Measurements from ENCODE around the gene GALR3. TPM values are rescaled to one million over a fixed set of nuclear protein-coding genes. Genes with fewer than 3 reads are reported as not detected.

Gene GALR3
- total RNA-seq, 1 donor from 2014 or later, result not detected

GRCh38 chr22:37804881-37805809 is 18.0 kb upstream of the GALR3 start:
- Histone ChIP-seq H3K27ac (ENCODE audit: low read depth, low read length) (peak overlapping the region; percentile 62), H2AFZ (ENCODE audit: low read depth, low read length) (peak overlapping the region; percentile 89), H3K36me3 (ENCODE audit: insufficient read depth, low read length) (no peaks in the 10 kb centered on the region), H3K9me3 (ENCODE audit: insufficient read depth, low read depth, low read length) (no peaks in the 10 kb centered on the region), H3K4me3 (ENCODE audit: insufficient read depth, low read depth, low read length) (peak overlapping the region; percentile 55), H3K4me1 (ENCODE audit: insufficient read depth, low read length) (peaks cover 44% of the 10 kb centered on the region), H3K79me2 (ENCODE audit: insufficient read depth, low read length) (peaks cover 18% of the 10 kb centered on the region), H4K20me1 (ENCODE audit: insufficient read depth, low read length) (peaks cover 16% of the 10 kb centered on the region), H3K4me2 (ENCODE audit: low read length) (peak overlapping the region; percentile 92), H3K9ac (ENCODE audit: low read length) (peak overlapping the region; percentile 87), H3K27me3 (ENCODE audit: insufficient read depth, low read length) (no peaks in the 10 kb centered on the region)
- H3K4me3 Mint-ChIP-seq (ENCODE audit: unreplicated experiment), result peak overlapping the region; percentile 85
- DNase-seq (ENCODE audit: low read depth) (peak; percentile 51), FAIRE-seq (no peak)
- H3K27ac Mint-ChIP-seq (ENCODE audit: unreplicated experiment), result no peak overlapping the region
- H3K4me1 Mint-ChIP-seq (ENCODE audit: low read depth, unreplicated experiment), result peaks cover 6% of the 10 kb centered on the region
- peaks cover 22% of the 10 kb centered on the region for H3K27me3 Mint-ChIP-seq (ENCODE audit: low read depth, unreplicated experiment)
- peaks cover 1% of the 10 kb centered on the region for H3K36me3 Mint-ChIP-seq (ENCODE audit: low read depth, unreplicated experiment)
- H3K9me3 Mint-ChIP-seq (ENCODE audit: unreplicated experiment), result no peaks in the 10 kb centered on the region
- TF ChIP-seq, protein P1, sequence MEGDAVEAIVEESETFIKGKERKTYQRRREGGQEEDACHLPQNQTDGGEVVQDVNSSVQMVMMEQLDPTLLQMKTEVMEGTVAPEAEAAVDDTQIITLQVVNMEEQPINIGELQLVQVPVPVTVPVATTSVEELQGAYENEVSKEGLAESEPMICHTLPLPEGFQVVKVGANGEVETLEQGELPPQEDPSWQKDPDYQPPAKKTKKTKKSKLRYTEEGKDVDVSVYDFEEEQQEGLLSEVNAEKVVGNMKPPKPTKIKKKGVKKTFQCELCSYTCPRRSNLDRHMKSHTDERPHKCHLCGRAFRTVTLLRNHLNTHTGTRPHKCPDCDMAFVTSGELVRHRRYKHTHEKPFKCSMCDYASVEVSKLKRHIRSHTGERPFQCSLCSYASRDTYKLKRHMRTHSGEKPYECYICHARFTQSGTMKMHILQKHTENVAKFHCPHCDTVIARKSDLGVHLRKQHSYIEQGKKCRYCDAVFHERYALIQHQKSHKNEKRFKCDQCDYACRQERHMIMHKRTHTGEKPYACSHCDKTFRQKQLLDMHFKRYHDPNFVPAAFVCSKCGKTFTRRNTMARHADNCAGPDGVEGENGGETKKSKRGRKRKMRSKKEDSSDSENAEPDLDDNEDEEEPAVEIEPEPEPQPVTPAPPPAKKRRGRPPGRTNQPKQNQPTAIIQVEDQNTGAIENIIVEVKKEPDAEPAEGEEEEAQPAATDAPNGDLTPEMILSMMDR (IDR thresholded peaks at IDR 0.05; ENCODE audit: insufficient read depth, low read depth, low read length), result no peak
- TF ChIP-seq EZH2 (IDR thresholded peaks at IDR 0.05; ENCODE audit: insufficient read depth, low read length), result no peak

DNA sequence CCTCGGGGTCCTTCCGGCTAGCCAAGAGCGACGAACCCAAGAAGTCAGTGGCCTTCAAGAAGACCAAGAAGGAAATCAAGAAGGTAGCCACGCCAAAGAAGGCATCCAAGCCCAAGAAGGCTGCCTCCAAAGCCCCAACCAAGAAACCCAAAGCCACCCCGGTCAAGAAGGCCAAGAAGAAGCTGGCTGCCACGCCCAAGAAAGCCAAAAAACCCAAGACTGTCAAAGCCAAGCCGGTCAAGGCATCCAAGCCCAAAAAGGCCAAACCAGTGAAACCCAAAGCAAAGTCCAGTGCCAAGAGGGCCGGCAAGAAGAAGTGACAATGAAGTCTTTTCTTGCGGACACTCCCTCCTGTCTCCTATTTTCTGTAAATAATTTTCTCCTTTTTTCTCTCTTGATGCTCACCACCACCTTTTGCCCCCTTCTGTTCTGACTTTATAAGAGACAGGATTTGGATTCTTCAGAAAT is 17.3 kb upstream of the GALR3 start:
- Histone ChIP-seq H4K20me1 (ENCODE audit: insufficient read depth, low read length) (peaks cover 16% of the 10 kb centered on the region), H3K9ac (ENCODE audit: low read length) (peak overlapping the region; percentile 87), H2AFZ (ENCODE audit: low read depth, low read length) (no peak overlapping the region), H3K27ac (ENCODE audit: low read depth, low read length) (no peak overlapping the region), H3K4me3 (ENCODE audit: insufficient read depth, low read depth, low read length) (peak overlapping the region; percentile 55), H3K27me3 (ENCODE audit: insufficient read depth, low read length) (no peaks in the 10 kb centered on the region), H3K4me1 (ENCODE audit: insufficient read depth, low read length) (peaks cover 44% of the 10 kb centered on the region), H3K4me2 (ENCODE audit: low read length) (peak overlapping the region; percentile 92), H3K79me2 (ENCODE audit: insufficient read depth, low read length) (peaks cover 18% of the 10 kb centered on the region), H3K36me3 (ENCODE audit: insufficient read depth, low read length) (peaks cover under 1% of the 10 kb centered on the region), H3K9me3 (ENCODE audit: insufficient read depth, low read depth, low read length) (no peaks in the 10 kb centered on the region)
- FAIRE-seq (no peak), DNase-seq (ENCODE audit: low read depth) (no peak)
- H3K27ac Mint-ChIP-seq (ENCODE audit: unreplicated experiment), result no peak overlapping the region
- peaks cover 1% of the 10 kb centered on the region for H3K36me3 Mint-ChIP-seq (ENCODE audit: low read depth, unreplicated experiment)
- peaks cover 6% of the 10 kb centered on the region for H3K4me1 Mint-ChIP-seq (ENCODE audit: low read depth, unreplicated experiment)
- H3K4me3 Mint-ChIP-seq (ENCODE audit: unreplicated experiment), result peak overlapping the region; percentile 85
- H3K9me3 Mint-ChIP-seq (ENCODE audit: unreplicated experiment), result no peaks in the 10 kb centered on the region
- TF ChIP-seq, protein P1 (IDR thresholded peaks at IDR 0.05; ENCODE audit: insufficient read depth, low read depth, low read length), result no peak
- no peak for TF ChIP-seq EZH2 (IDR thresholded peaks at IDR 0.05; ENCODE audit: insufficient read depth, low read length)
- peaks cover 19% of the 10 kb centered on the region for H3K27me3 Mint-ChIP-seq (ENCODE audit: low read depth, unreplicated experiment)

Data from astrocyte (in vitro differentiated cells and primary cell).